Stimulated activated CD8-positive, alpha-beta memory T cell treated with anti-CD3 and anti-CD28 coated beads, Interleukin-12 subunit alpha, Interleukin-12 subunit beta, amount 100 ng/mL, for 24 hours (primary cell): ENCODE data around the gene KEL.

ENCODE experiments used
- DNase-seq: peaks from one replicate; pipeline ENCODE4 v3.0.0-alpha.2; 2020; ENCODE audit errors: extremely low read depth

Gene KEL

GRCh38 chr7:142930126-142930730, 31.9 kb downstream of the KEL start:
- DNase-seq: no peak

- no peak for DNase-seq
Measured at GRCh38 chr7:142927949-142928348, 34.2 kb downstream of the KEL start.

GRCh38 chr7:142927085-142927745, 34.9 kb downstream of the KEL start:
- no peak for DNase-seq

GRCh38 chr7:142925413-142925812, 36.8 kb downstream of the KEL start:
- DNase-seq: no peak

- DNase-seq: no peak
Measured at GRCh38 chr7:142923391-142923790, 38.8 kb downstream of the KEL start.

- DNase-seq: no peak
Measured at GRCh38 chr7:142919656-142920055, 42.5 kb downstream of the KEL start.

- DNase-seq: no peak
Measured at GRCh38 chr7:142918901-142919300, 43.3 kb downstream of the KEL start.

- DNase-seq: no peak
Measured at GRCh38 chr7:142917447-142917846, 44.7 kb downstream of the KEL start.

GRCh38 chr7:142916508-142916907, 45.7 kb downstream of the KEL start:
- no peak for DNase-seq

GRCh38 chr7:142915315-142915714, 46.8 kb downstream of the KEL start:
- no peak for DNase-seq

GRCh38 chr7:142914121-142914520, 48.0 kb downstream of the KEL start:
- no peak for DNase-seq

GRCh38 chr7:142913566-142913965, 48.6 kb downstream of the KEL start:
- DNase-seq: no peak

GRCh38 chr7:142913051-142913450, 49.1 kb downstream of the KEL start:
- no peak for DNase-seq

- DNase-seq: no peak
Measured at GRCh38 chr7:142910481-142910880, 51.7 kb downstream of the KEL start.

- DNase-seq: no peak
Measured at GRCh38 chr7:142910031-142910433, 52.1 kb downstream of the KEL start.

- DNase-seq: no peak
Measured at GRCh38 chr7:142908921-142909890, 53.0 kb downstream of the KEL start.

GRCh38 chr7:142908290-142908689, 53.9 kb downstream of the KEL start:
- no peak for DNase-seq

GRCh38 chr7:142906643-142907042, 55.5 kb downstream of the KEL start:
- DNase-seq: no peak

- DNase-seq: no peak
Measured at GRCh38 chr7:142905759-142906158, 56.4 kb downstream of the KEL start.

GRCh38 chr7:142904128-142904527, 58.0 kb downstream of the KEL start:
- DNase-seq: no peak

- no peak for DNase-seq
Measured at GRCh38 chr7:142901426-142902259, 60.5 kb downstream of the KEL start.

- DNase-seq: no peak
Measured at GRCh38 chr7:142899661-142900060, 62.5 kb downstream of the KEL start.
